ENCODE data around the gene CCDC138.

- TF ChIP-seq POLR2A (IDR thresholded peaks at IDR 0.05) (no peak), CTCF (IDR thresholded peaks at IDR 0.05) (no peak)
Observed at GRCh38 chr2:108866041-108866440, 79.5 kb downstream of the CCDC138 start.

Measured in Peyer's patch (tissue), 4 donors.